WERI-Rb-1 (cell line): Measurements from ENCODE around the gene JAK3.
"Not testable (repeated sequence)": the region's sequence is repeated elsewhere in the genome, so short reads cannot be mapped to it uniquely, and the experiment has no call there.

ENCODE experiments used
- DNase-seq: peaks from one replicate; pipeline ENCODE4 v3.0.0-alpha.2; 2020
- H3K27ac ChIP-seq: fragments of 250-450 bp; sonication (Bioruptor Pico); 2 replicates; pipeline ENCODE4 v1.5.1; 2020; ENCODE audit warnings: mild to moderate bottlenecking, moderate library complexity
- H3K27me3 ChIP-seq: fragments of 250-450 bp; sonication (Bioruptor Pico); 2 replicates; pipeline ENCODE4 v1.5.1; 2021; ENCODE audit warnings: mild to moderate bottlenecking, low read depth, moderate library complexity; ENCODE audit not compliant: insufficient read depth, severe bottlenecking
- H3K36me3 ChIP-seq: fragments of 250-450 bp; sonication (Bioruptor Pico); 2 replicates; pipeline ENCODE4 v1.5.1; 2020; ENCODE audit warnings: mild to moderate bottlenecking, moderate library complexity
- H3K4me3 ChIP-seq: 2 replicates; pipeline ENCODE4 v1.5.1; 2011; ENCODE audit warnings: low read depth, mild to moderate bottlenecking, control low read depth, low read length
- H3K9me3 ChIP-seq: fragments of 250-450 bp; sonication (Bioruptor Pico); 2 replicates; pipeline ENCODE4 v1.5.1; 2021; ENCODE audit warnings: mild to moderate bottlenecking, moderate library complexity; ENCODE audit not compliant: severe bottlenecking
- TF ChIP-seq, protein P1 (sequence below): IDR thresholded peaks from 2 replicates; pipeline ENCODE4 v1.5.1; 2011; ENCODE audit warnings: low read depth, mild to moderate bottlenecking, control low read depth, inconsistent platforms, low read length

JAK3 gene

GRCh38 chr19:17847538-17848366, at the start of gene JAK3:
JAK3 (minus strand) TSS chr19:17847982; CDS start chr19:17844417, 3,565 bp downstream.
- Histone ChIP-seq H3K27me3 (no peaks in the 10 kb centered on the region), H3K4me3 (no peak within 1 kb of the TSS), H3K36me3 (no peaks in the 10 kb centered on the region), H3K27ac (peak within 1 kb of the TSS; percentile 67), H3K9me3 (no peaks in the 10 kb centered on the region)
- no peak for DNase-seq
- TF ChIP-seq, protein P1, sequence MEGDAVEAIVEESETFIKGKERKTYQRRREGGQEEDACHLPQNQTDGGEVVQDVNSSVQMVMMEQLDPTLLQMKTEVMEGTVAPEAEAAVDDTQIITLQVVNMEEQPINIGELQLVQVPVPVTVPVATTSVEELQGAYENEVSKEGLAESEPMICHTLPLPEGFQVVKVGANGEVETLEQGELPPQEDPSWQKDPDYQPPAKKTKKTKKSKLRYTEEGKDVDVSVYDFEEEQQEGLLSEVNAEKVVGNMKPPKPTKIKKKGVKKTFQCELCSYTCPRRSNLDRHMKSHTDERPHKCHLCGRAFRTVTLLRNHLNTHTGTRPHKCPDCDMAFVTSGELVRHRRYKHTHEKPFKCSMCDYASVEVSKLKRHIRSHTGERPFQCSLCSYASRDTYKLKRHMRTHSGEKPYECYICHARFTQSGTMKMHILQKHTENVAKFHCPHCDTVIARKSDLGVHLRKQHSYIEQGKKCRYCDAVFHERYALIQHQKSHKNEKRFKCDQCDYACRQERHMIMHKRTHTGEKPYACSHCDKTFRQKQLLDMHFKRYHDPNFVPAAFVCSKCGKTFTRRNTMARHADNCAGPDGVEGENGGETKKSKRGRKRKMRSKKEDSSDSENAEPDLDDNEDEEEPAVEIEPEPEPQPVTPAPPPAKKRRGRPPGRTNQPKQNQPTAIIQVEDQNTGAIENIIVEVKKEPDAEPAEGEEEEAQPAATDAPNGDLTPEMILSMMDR: no peak

DNA sequence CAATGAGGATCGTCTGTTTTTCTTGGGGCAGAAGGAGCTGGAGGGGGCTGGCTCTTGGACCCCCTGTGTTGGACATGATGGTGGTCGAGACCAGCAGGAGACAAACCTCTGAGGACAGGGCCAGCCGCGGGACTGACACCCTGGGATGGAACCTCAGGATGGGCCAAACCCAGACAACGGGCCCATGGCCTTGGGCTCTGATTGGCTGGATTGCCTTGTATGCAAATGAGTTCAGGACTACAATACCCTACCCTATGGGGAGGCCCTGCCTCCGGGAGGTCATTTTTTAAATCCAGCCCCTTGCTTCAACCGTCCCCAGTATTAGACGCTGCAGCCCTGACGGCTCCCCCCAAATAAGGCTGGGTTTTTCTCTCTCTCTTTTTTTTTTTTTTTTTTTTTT, 46.0 kb upstream of the JAK3 start:
- Histone ChIP-seq H3K36me3 (no peaks in the 10 kb centered on the region), H3K9me3 (no peaks in the 10 kb centered on the region), H3K27ac (no peak overlapping the region), H3K4me3 (no peak overlapping the region), H3K27me3 (no peaks in the 10 kb centered on the region)
- TF ChIP-seq, protein P1: no peak
- DNase-seq: no peak

DNA sequence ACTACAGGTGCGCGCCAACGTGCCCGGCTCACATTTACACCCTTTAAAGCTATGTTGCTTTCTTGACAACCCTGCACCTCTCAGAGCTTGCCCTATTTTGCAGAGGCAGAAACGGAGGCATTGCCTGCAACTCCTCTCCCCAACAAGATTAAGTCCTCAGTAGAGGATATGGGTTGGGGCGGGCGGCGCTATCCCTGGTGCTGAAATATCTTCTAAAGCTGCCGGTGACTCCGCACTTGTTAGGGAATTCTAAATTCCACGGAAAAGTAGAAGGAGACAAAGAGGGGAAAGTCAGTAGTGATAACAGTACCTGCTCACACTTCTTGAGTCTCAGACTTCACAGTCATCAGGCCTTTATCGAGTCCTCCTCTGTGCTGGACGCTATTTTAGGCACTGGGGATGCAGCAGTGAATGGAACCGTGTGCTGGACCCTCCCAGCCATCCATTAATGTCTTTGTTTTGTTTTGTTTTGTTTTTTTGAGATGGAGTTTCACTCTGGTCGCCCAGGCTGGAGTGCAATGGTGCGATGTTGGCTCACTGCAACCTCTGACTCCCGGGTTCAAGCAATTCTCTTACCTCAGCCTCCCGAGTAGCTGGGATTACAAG, 41.9 kb upstream of the JAK3 start:
- TF ChIP-seq, protein P1: no peak

DNA sequence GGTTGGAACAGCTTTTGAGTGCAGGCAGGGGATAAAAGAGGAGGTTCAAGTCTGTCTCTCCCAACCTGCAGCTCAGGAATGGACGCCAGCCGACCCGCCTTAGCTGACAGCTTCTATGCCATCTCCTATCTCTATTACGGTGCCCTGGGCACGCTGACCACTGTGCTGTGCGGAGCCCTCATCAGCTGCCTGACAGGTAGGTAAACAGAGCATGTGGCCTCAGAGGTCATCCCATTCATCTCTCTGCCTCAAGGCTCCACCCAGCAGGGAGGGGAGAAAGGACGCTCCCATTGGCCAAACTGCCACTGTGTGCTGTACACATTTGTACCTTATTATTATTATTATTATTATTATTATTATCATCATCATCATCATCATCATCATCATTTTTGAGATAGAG, 40.5 kb upstream of the JAK3 start:
- Histone ChIP-seq H3K4me3 (no peak overlapping the region), H3K36me3 (no peaks in the 10 kb centered on the region), H3K9me3 (no peaks in the 10 kb centered on the region), H3K27ac (no peak overlapping the region), H3K27me3 (no peaks in the 10 kb centered on the region)
- no peak for DNase-seq
- TF ChIP-seq, protein P1: no peak

More for the DNA sequence above, 41.9 kb upstream of the JAK3 start:
- Histone ChIP-seq H3K9me3 (no peaks in the 10 kb centered on the region), H3K36me3 (no peaks in the 10 kb centered on the region), H3K27me3 (no peaks in the 10 kb centered on the region), H3K27ac (no peak overlapping the region), H3K4me3 (no peak overlapping the region)
- DNase-seq: no peak

DNA sequence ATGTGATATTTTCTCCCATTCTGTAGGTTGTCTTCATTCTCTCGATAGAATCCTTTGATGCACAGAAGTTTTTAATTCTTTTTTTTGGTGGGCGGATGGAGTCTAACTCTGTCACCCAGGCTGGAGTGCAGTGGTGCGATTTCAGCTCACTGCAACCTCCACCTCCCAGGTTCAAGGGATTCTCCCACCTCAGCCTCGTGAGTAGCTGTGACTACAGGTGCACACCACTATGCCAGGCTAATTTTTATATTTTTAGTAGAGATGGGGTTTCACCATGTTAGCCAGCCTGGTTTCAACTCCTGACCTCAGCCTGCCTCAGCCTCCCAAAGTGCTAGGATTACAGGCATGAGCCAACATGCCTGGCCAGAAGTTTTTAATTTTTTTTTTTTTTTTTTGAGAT, 39.4 kb upstream of the JAK3 start:
- H3K36me3 ChIP-seq, H3K9me3 ChIP-seq, H3K27me3 ChIP-seq, DNase-seq, H3K4me3 ChIP-seq, H3K27ac ChIP-seq: not testable (repeated sequence)

- TF ChIP-seq, protein P1: no peak
- Histone ChIP-seq H3K9me3 (no peaks in the 10 kb centered on the region), H3K4me3 (no peak overlapping the region), H3K27me3 (no peaks in the 10 kb centered on the region), H3K27ac (no peak overlapping the region), H3K36me3 (no peaks in the 10 kb centered on the region)
- no peak for DNase-seq
Measured at GRCh38 chr19:17886515-17886914, 38.7 kb upstream of the JAK3 start.
